ENCODE data around the gene TEKTIP1.

Gene TEKTIP1

GRCh38 chr19:3572132-3572854 lies 33.3 kb downstream of the TEKTIP1 start:
- no peak for TF ChIP-seq GATA3 (IDR thresholded peaks at IDR 0.05; ENCODE audit: low read depth, low read length)
- TF ChIP-seq GATA2 (IDR thresholded peaks at IDR 0.05; ENCODE audit: low read depth, low read length), result peak; percentile 94

GRCh38 chr19:3572855-3573161 lies 33.8 kb downstream of the TEKTIP1 start, which contains the start of gene HMG20B:
TSS of gene HMG20B (plus strand) at chr19:3572944. CDS start at chr19:3573310, 366 bp downstream.
- no peak for TF ChIP-seq GATA3 (IDR thresholded peaks at IDR 0.05; ENCODE audit: low read depth, low read length)
- no peak for TF ChIP-seq GATA2 (IDR thresholded peaks at IDR 0.05; ENCODE audit: low read depth, low read length)

- no peak for TF ChIP-seq GATA2 (IDR thresholded peaks at IDR 0.05; ENCODE audit: low read depth, low read length)
- no peak for TF ChIP-seq GATA3 (IDR thresholded peaks at IDR 0.05; ENCODE audit: low read depth, low read length)
Measured at GRCh38 chr19:3573162-3573857, 34.3 kb downstream of the TEKTIP1 start.

GRCh38 chr19:3573858-3574637 lies 35.1 kb downstream of the TEKTIP1 start:
- TF ChIP-seq GATA2 (IDR thresholded peaks at IDR 0.05; ENCODE audit: low read depth, low read length), result no peak
- no peak for TF ChIP-seq GATA3 (IDR thresholded peaks at IDR 0.05; ENCODE audit: low read depth, low read length)

- TF ChIP-seq GATA2 (IDR thresholded peaks at IDR 0.05; ENCODE audit: low read depth, low read length), result no peak
- no peak for TF ChIP-seq GATA3 (IDR thresholded peaks at IDR 0.05; ENCODE audit: low read depth, low read length)
Measured at GRCh38 chr19:3575260-3575741, 36.3 kb downstream of the TEKTIP1 start.

- TF ChIP-seq GATA2 (IDR thresholded peaks at IDR 0.05; ENCODE audit: low read depth, low read length) (no peak), GATA3 (IDR thresholded peaks at IDR 0.05; ENCODE audit: low read depth, low read length) (no peak)
Measured at GRCh38 chr19:3575949-3576673, 37.1 kb downstream of the TEKTIP1 start.

- TF ChIP-seq GATA2 (IDR thresholded peaks at IDR 0.05; ENCODE audit: low read depth, low read length) (no peak), GATA3 (IDR thresholded peaks at IDR 0.05; ENCODE audit: low read depth, low read length) (no peak)
Measured at GRCh38 chr19:3576696-3577443, 37.9 kb downstream of the TEKTIP1 start.

- TF ChIP-seq GATA3 (IDR thresholded peaks at IDR 0.05; ENCODE audit: low read depth, low read length), result no peak
- TF ChIP-seq GATA2 (IDR thresholded peaks at IDR 0.05; ENCODE audit: low read depth, low read length), result no peak
Measured at GRCh38 chr19:3577723-3578344, 38.9 kb downstream of the TEKTIP1 start.

GRCh38 chr19:3578390-3578789 lies 39.4 kb downstream of the TEKTIP1 start:
- TF ChIP-seq GATA2 (IDR thresholded peaks at IDR 0.05; ENCODE audit: low read depth, low read length) (no peak), GATA3 (IDR thresholded peaks at IDR 0.05; ENCODE audit: low read depth, low read length) (no peak)

- no peak for TF ChIP-seq GATA2 (IDR thresholded peaks at IDR 0.05; ENCODE audit: low read depth, low read length)
- no peak for TF ChIP-seq GATA3 (IDR thresholded peaks at IDR 0.05; ENCODE audit: low read depth, low read length)
Measured at GRCh38 chr19:3580156-3580934, 41.4 kb downstream of the TEKTIP1 start.

GRCh38 chr19:3585301-3586126 lies 46.5 kb downstream of the TEKTIP1 start, which contains the start of gene GIPC3:
TSS of gene GIPC3 (plus strand) at chr19:3585478. CDS start at chr19:3585598, 120 bp downstream.
- TF ChIP-seq GATA3 (IDR thresholded peaks at IDR 0.05; ENCODE audit: low read depth, low read length), result no peak
- no peak for TF ChIP-seq GATA2 (IDR thresholded peaks at IDR 0.05; ENCODE audit: low read depth, low read length)
